HG03460 (cell line): Measurements from ENCODE around the gene FBN2.

ENCODE experiments used
- ATAC-seq: cut with Tn5 transposase; IDR thresholded peaks from one replicate; pipeline ENCODE4 v1.9.1; 2021; ENCODE audit not compliant: unreplicated experiment

FBN2 gene

DNA sequence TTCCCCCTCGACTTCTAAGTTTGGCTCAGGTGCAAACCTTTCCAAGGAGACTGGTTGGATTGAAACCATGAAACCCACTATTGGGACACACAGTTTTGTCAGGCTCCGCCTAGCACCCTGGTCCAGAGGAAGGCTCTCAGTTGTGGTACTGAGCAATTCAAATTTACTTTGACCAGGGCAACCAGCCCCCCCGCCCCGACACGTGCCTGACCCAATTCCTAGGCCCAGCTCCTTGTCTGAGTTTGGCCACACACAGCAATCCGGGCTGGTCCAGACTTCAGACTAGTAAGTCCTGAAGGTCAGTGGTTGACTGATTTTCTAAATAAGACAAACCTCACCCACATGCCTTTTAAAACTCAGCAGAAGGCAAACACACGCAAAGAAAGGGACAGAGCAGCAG is 321.8 kb downstream of the FBN2 start:
- ATAC-seq: no peak

GRCh38 chr5:128213833-128214232 is 324.2 kb downstream of the FBN2 start:
- ATAC-seq: no peak

- ATAC-seq: peak; percentile 64
Observed at GRCh38 chr5:128213340-128213739, 324.7 kb downstream of the FBN2 start.

DNA sequence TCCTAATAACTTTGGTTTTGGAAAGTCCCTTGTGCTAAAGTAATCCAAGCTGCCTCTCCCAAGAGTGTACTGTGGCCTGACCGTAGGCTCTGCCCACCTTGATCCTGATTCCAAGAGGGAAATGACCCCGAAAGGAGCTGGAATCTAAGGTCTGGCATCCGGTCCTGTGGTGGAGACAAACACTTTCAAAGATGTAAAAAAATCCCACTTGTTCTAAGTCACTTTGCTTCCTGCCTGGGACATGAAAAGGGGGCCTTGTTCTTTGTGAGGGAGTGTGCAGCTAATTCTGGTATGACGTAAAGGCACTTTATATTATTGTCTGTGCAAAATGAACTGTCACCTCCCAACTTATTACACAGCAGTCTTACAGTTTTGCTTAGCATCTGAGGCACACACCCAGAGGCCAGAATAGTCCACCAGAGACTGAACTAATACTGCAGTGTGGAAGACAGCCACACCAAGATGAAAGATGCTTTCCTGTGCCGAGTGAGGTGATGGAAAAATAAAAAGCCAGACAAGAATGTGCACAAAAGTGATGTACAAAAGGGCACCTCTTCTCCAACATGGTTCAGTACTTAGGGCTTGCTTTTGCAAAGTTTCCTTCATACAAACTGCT is 325.7 kb downstream of the FBN2 start:
- no peak for ATAC-seq

DNA sequence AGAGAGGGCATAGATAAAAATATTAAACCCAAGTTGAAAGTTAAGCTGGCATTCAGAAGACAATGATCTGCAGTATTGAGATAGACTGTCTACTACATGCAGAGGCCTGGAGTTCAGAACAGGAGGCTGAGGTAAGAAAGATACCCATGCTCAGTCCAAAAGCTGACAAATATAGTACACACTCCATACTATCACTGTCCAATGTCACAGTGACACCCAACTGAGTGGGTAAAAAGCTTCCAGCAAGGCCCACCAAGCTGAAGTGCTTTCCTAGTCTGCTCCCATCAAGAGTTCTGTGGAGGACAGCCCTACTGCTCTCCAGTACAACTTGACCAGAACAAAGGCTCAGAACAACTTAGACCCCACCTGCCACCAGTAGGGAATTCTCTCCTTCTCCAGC is 329.6 kb downstream of the FBN2 start:
- no peak for ATAC-seq
